Colonic mucosa (tissue), 4 donors: Measurements from ENCODE around the gene ST7. TPM values are rescaled to one million over a fixed set of nuclear protein-coding genes. Genes with fewer than 3 reads are reported as not detected.

Experiments used
- DNase-seq: peaks from one replicate; pipeline ENCODE4 v3.0.0-alpha.2; 2020
- H3K27ac ChIP-seq: fragments of 200-600 bp; one replicate; pipeline ENCODE4 v1.8.0; 2021
- H3K27me3 ChIP-seq: fragments of 200-600 bp; one replicate; pipeline ENCODE4 v1.8.0; 2021
- H3K36me3 ChIP-seq: fragments of 200-600 bp; one replicate; pipeline ENCODE4 v1.8.0; 2021
- H3K4me1 ChIP-seq: fragments of 200-600 bp; one replicate; pipeline ENCODE4 v1.8.0; 2021; ENCODE audit warnings: mild to moderate bottlenecking
- H3K4me3 ChIP-seq: fragments of 200-600 bp; one replicate; pipeline ENCODE4 v1.8.0; 2021
- H3K9ac ChIP-seq, 2 donors: one replicate each; pipeline ENCODE4 v1.7.0; 2013; ENCODE audit warnings: control low read depth in 2 of 2, low read depth in 2 of 2, low read length in 2 of 2
- H3K9me3 ChIP-seq: fragments of 200-600 bp; one replicate; pipeline ENCODE4 v1.8.0; 2021
- CTCF ChIP-seq: fragments of 200-600 bp; IDR thresholded peaks from one replicate; pipeline ENCODE4 v1.8.0; 2022; ENCODE audit warnings: antibody characterized with exemption, mild to moderate bottlenecking
- intact Hi-C: fragments of 100-400 bp; cut with DNase I; formaldehyde crosslinking; loops from one replicate; pipeline ENCODE4 v1.14.1; 2022
- total RNA-seq, 2 donors: library from RNA; stranded (reverse); fragmentation: NEBNext Ultra II Directional in 1 of 2; extraction: Animal tissue kit (Norgen Biotek cat#: 25700) in 1 of 2; gene quantifications; one replicate each; pipeline ENCODE4 v1.2.1, GENCODE V29; 2021
- donor health status: healthy.
- donor health status: DM: no; HTN: no; CAD: no.
- donor health status: DM: no; HTN: no; CAD: no.

ST7 gene
- total RNA-seq, 2 donors from 2014 or later, result 10.6 to 12.2 TPM

GRCh38 chr7:116918704-116919103 lies 34.6 kb upstream of the ST7 start:
- no peaks in the 10 kb centered on the region for H3K4me1 ChIP-seq
- no peak for DNase-seq
- H3K27me3 ChIP-seq, result no peaks in the 10 kb centered on the region
- H3K4me3 ChIP-seq, result no peak overlapping the region
- H3K27ac ChIP-seq, result no peak overlapping the region
- H3K9me3 ChIP-seq, result no peaks in the 10 kb centered on the region
- no peak for TF ChIP-seq CTCF
- intact Hi-C loops, result no loop called here
- no peaks in the 10 kb centered on the region for H3K36me3 ChIP-seq
- H3K9ac ChIP-seq, result no peak overlapping the region

DNA sequence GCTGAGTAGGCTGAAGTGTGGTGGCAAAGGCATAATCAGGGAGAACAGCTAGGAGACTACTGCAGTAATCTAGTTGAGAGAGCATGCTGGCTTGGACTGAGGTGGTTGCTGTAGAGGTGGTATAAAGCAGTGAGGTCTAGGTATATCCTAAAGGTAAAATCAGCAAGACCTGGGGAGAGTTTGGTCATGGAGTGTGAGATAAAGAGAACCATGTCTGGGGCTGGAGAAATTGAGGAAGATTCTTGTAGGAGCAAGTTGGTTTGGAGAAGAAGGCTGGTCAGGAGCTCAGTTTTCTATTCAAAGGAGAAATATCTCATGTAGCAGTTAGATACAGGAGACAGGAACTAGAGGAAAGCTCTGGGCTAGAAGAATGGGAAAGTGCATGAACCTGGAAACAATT lies 32.9 kb upstream of the ST7 start:
- intact Hi-C loops, result no loop called here
- no peaks in the 10 kb centered on the region for H3K36me3 ChIP-seq
- no peak overlapping the region for H3K27ac ChIP-seq

GRCh38 chr7:116922545-116922944 lies 30.8 kb upstream of the ST7 start:
- no peaks in the 10 kb centered on the region for H3K9me3 ChIP-seq
- intact Hi-C loops, result no loop called here
- no peaks in the 10 kb centered on the region for H3K36me3 ChIP-seq
- DNase-seq, result no peak
- no peaks in the 10 kb centered on the region for H3K4me1 ChIP-seq
- H3K4me3 ChIP-seq, result no peak overlapping the region
- no peak for TF ChIP-seq CTCF
- H3K27ac ChIP-seq, result no peak overlapping the region
- H3K9ac ChIP-seq, result no peak overlapping the region
- no peaks in the 10 kb centered on the region for H3K27me3 ChIP-seq

More for the DNA sequence above, 32.9 kb upstream of the ST7 start:
- H3K27me3 ChIP-seq, result no peaks in the 10 kb centered on the region
- no peak overlapping the region for H3K9ac ChIP-seq
- no peaks in the 10 kb centered on the region for H3K4me1 ChIP-seq
- no peak for TF ChIP-seq CTCF
- H3K9me3 ChIP-seq, result no peaks in the 10 kb centered on the region
- H3K4me3 ChIP-seq, result no peak overlapping the region
- no peak for DNase-seq

GRCh38 chr7:116924741-116925140 lies 28.6 kb upstream of the ST7 start:
- intact Hi-C loops, result no loop called here
- no peak for TF ChIP-seq CTCF

DNA sequence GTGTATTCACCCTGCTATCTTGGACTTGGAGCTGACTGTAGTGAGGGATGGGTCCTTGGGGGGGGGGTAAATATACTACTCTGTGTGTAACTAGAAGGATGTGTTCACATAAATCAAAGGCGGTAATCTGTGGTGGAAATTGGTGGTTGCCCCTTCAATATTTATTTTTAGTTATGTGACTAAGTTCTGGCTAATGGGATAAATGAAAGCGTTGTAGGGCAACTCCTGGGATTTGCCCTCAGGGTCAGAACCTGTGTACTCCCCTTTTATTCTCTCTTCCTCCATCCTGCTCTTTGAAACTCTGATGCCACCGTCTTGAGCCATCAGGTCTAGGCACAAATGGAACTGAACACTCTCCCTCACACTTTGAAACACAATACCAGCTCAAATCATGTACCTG lies 24.3 kb upstream of the ST7 start:
- H3K27ac ChIP-seq, result no peak overlapping the region
- intact Hi-C loops, result no loop called here
- no peak overlapping the region for H3K9ac ChIP-seq
- H3K4me3 ChIP-seq, result no peak overlapping the region
- no peak for TF ChIP-seq CTCF
- no peaks in the 10 kb centered on the region for H3K36me3 ChIP-seq
- H3K4me1 ChIP-seq, result no peaks in the 10 kb centered on the region
- H3K27me3 ChIP-seq, result no peaks in the 10 kb centered on the region
- no peaks in the 10 kb centered on the region for H3K9me3 ChIP-seq
- DNase-seq, result no peak

More at GRCh38 chr7:116924741-116925140, 28.6 kb upstream of the ST7 start:
- Histone ChIP-seq H3K4me1 (no peaks in the 10 kb centered on the region), H3K9me3 (no peaks in the 10 kb centered on the region), H3K36me3 (no peaks in the 10 kb centered on the region), H3K27ac (no peak overlapping the region), H3K27me3 (no peaks in the 10 kb centered on the region), H3K9ac (no peak overlapping the region), H3K4me3 (no peak overlapping the region)
- DNase-seq, result no peak
